GM19455 (cell line): ENCODE measurements around the gene HS2ST1.
"Not testable (repeated sequence)": the region's sequence is repeated elsewhere in the genome, so short reads cannot be mapped to it uniquely, and the experiment has no call there.

Experiments
- ATAC-seq: cut with Tn5 transposase; IDR thresholded peaks from one replicate; pipeline ENCODE4 v1.9.1; 2021; ENCODE audit not compliant: unreplicated experiment

HS2ST1 gene

GRCh38 chr1:86924324-86924960 is 10.0 kb downstream of the HS2ST1 start:
- ATAC-seq: no peak

- ATAC-seq: no peak
These were observed 11.3 kb downstream of the HS2ST1 start for GRCh38 chr1:86925742-86926141.

- no peak for ATAC-seq
These were observed 12.4 kb downstream of the HS2ST1 start for GRCh38 chr1:86926883-86927282.

- no peak for ATAC-seq
These were observed 14.4 kb downstream of the HS2ST1 start for GRCh38 chr1:86928819-86929218.

- ATAC-seq: no peak
These were observed 18.6 kb downstream of the HS2ST1 start for GRCh38 chr1:86933051-86933450.

- ATAC-seq: no peak
These were observed 19.3 kb downstream of the HS2ST1 start for GRCh38 chr1:86933562-86934377.

- ATAC-seq: no peak
These were observed 24.0 kb downstream of the HS2ST1 start for GRCh38 chr1:86938450-86938849.

GRCh38 chr1:86938855-86939254 is 24.4 kb downstream of the HS2ST1 start:
- ATAC-seq: no peak

- no peak for ATAC-seq
These were observed 25.0 kb downstream of the HS2ST1 start for GRCh38 chr1:86939406-86939805.

GRCh38 chr1:86940599-86940998 is 26.2 kb downstream of the HS2ST1 start:
- ATAC-seq: no peak

GRCh38 chr1:86942042-86942441 is 27.6 kb downstream of the HS2ST1 start:
- ATAC-seq: no peak

GRCh38 chr1:86942743-86943142 is 28.3 kb downstream of the HS2ST1 start:
- no peak for ATAC-seq

- ATAC-seq: no peak
These were observed 33.8 kb downstream of the HS2ST1 start for GRCh38 chr1:86948212-86948611.

- no peak for ATAC-seq
These were observed 36.4 kb downstream of the HS2ST1 start for GRCh38 chr1:86950712-86951419.

- no peak for ATAC-seq
These were observed 37.0 kb downstream of the HS2ST1 start for GRCh38 chr1:86951430-86951829.

- ATAC-seq: no peak
These were observed 38.7 kb downstream of the HS2ST1 start for GRCh38 chr1:86953167-86953566.

GRCh38 chr1:86955678-86956077 is 41.2 kb downstream of the HS2ST1 start:
- ATAC-seq: no peak

GRCh38 chr1:86956221-86956620 is 41.8 kb downstream of the HS2ST1 start:
- ATAC-seq: no peak

GRCh38 chr1:86957221-86957620 is 42.8 kb downstream of the HS2ST1 start:
- ATAC-seq: no peak

- ATAC-seq: no peak
These were observed 46.1 kb downstream of the HS2ST1 start for GRCh38 chr1:86960548-86960947.

- not testable (repeated sequence) for ATAC-seq
These were observed 49.4 kb downstream of the HS2ST1 start for GRCh38 chr1:86963841-86964240.
